Uterus (tissue), 2 donors: ENCODE measurements around the gene TIPARP.

Source experiments
- POLR2A ChIP-seq, 2 donors: fragments of 450-650 bp; IDR thresholded peaks; one replicate each; pipeline ENCODE4 v1.6.1; 2016; ENCODE audit warnings: antibody characterized with exemption in 2 of 2, mild to moderate bottlenecking in 1 of 2, moderate library complexity in 1 of 2
- TF ChIP-seq, protein P1 (sequence below), 4 experiments: fragments of 200-600 bp in 2 of 4; fragments of 450-650 bp in 2 of 4; sonication (generic) in 2 of 4; IDR thresholded peaks; one replicate each; pipeline ENCODE4 v1.5.1; 2016 to 2019; ENCODE audit warnings: antibody characterized with exemption in 4 of 4, mild to moderate bottlenecking in 2 of 4, moderate library complexity in 1 of 4

DNA sequence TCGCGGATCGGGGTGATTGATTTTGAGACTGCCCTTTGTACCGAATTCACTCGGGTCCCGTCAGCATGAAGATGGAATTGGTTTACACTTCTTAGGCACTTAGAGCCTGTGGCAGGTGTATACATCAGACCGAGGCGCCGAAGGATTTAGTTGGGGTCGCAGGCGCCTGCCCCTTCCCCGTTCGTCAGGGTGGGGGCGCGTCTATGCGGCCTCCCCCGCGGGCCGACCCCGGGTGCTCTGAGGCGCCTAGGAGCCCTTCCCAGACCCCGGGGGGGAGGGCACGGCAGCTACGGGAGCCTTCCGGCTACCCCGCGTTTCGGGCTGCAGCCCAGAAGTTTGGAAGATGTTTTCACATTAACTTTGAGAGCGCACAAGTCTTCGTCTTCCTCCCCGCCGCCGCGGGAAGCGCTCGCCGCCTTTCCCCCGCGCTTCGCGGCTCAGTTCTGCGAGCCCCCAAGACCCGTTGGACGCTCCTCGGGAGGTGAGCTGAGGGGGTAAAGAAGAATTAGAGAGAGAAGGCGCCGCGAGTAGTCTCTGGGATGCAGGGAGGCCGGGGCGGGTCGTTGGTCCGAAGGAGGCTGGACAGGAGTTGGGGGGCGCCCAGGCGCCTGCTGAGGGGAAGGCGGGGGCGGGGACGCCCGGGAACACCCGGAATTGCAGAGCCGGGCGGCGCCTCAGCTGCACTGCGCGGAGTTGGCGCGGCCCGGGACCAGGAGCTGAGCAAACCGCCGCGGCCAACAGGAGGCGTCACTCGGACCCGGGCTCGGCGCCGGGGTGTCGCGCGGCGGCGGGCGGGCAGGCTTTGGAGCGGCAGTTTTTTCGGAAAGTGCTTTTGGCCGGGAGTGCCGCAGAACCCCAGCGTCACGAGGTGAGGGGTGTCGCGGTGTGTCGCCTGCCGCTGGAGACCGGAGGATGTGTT is 780 bp downstream of the TIPARP start:
- TF ChIP-seq POLR2A (IDR thresholded peaks at IDR 0.05) = peak in 1 of 2 donors; percentile 9
- TF ChIP-seq, protein P1, sequence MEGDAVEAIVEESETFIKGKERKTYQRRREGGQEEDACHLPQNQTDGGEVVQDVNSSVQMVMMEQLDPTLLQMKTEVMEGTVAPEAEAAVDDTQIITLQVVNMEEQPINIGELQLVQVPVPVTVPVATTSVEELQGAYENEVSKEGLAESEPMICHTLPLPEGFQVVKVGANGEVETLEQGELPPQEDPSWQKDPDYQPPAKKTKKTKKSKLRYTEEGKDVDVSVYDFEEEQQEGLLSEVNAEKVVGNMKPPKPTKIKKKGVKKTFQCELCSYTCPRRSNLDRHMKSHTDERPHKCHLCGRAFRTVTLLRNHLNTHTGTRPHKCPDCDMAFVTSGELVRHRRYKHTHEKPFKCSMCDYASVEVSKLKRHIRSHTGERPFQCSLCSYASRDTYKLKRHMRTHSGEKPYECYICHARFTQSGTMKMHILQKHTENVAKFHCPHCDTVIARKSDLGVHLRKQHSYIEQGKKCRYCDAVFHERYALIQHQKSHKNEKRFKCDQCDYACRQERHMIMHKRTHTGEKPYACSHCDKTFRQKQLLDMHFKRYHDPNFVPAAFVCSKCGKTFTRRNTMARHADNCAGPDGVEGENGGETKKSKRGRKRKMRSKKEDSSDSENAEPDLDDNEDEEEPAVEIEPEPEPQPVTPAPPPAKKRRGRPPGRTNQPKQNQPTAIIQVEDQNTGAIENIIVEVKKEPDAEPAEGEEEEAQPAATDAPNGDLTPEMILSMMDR (IDR thresholded peaks at IDR 0.05) = peak in 3 of 4 experiments; percentile 34 to 49 (median 39)
